Measurements from ENCODE around the gene NOX5.

GRCh38 chr15:68967948-68968347 lies 46.5 kb upstream of the NOX5 start:
- TF ChIP-seq POLR2A (IDR thresholded peaks at IDR 0.05; ENCODE audit: low read depth, low read length) (no peak), RAD21 (IDR thresholded peaks at IDR 0.05; ENCODE audit: low read length) (no peak), CTCF (conservative IDR thresholded peaks at IDR 0.05; ENCODE audit: low read depth, low read length) (no peak), ELK1 (IDR thresholded peaks at IDR 0.05; ENCODE audit: borderline replicate concordance, low read depth, low read length) (no peak), RCOR1 (IDR thresholded peaks at IDR 0.05; ENCODE audit: insufficient replicate concordance, low read length) (no peak), CEBPB (IDR thresholded peaks at IDR 0.05; ENCODE audit: low read depth, low read length) (no peak), USF2 (IDR thresholded peaks at IDR 0.05; ENCODE audit: low read depth, low read length) (no peak), BHLHE40 (IDR thresholded peaks at IDR 0.05; ENCODE audit: low read depth, low read length) (no peak), MXI1 (IDR thresholded peaks at IDR 0.05; ENCODE audit: borderline replicate concordance, low read depth, low read length) (no peak), RFX5 (IDR thresholded peaks at IDR 0.05; ENCODE audit: low read depth, low read length) (no peak), SMC3 (IDR thresholded peaks at IDR 0.05; ENCODE audit: low read depth, low read length) (no peak)
